Anterior cingulate cortex (tissue), 58 donors: ENCODE results near the gene BTF3L4.
A peak's percentile ranks its signal among the peaks of the same experiment; 100 is the strongest.

Experiments
- DNase-seq, 58 donors: peaks; one replicate each; lab custom pipeline; 2025; lab: John Stamatoyannopoulos, UW

BTF3L4 gene

GRCh38 chr1:52119301-52120079 is 63.4 kb downstream of the BTF3L4 start:
- no peak for DNase-seq

DNA sequence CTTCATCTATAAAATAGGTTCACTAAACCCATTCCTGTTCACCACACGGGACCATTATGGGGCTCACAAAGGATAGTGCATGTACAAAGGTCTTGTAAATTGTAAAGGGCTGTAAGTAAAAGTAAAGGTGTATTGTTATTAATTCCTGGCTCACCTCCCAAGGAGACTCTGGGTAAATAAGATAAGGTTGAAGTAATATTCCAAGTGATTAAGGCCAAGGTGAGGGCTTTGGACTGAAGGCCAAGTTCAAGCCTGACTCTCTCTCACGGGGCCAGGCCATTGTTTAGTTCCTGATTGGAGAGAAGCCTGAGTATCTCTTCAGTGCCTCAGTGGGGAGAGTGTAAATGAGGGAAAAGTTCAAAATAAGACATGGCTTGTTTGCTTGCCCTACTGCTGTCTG is 66.3 kb downstream of the BTF3L4 start:
- no peak for DNase-seq

- no peak for DNase-seq
Observed at GRCh38 chr1:52123622-52124021, 67.5 kb downstream of the BTF3L4 start.

- DNase-seq = no peak
Observed at GRCh38 chr1:52125736-52126359, 69.8 kb downstream of the BTF3L4 start.

GRCh38 chr1:52127181-52128180 is 71.4 kb downstream of the BTF3L4 start:
- peak in 11 of 58 donors; percentile 1 to 51 (median 10) for DNase-seq

DNA sequence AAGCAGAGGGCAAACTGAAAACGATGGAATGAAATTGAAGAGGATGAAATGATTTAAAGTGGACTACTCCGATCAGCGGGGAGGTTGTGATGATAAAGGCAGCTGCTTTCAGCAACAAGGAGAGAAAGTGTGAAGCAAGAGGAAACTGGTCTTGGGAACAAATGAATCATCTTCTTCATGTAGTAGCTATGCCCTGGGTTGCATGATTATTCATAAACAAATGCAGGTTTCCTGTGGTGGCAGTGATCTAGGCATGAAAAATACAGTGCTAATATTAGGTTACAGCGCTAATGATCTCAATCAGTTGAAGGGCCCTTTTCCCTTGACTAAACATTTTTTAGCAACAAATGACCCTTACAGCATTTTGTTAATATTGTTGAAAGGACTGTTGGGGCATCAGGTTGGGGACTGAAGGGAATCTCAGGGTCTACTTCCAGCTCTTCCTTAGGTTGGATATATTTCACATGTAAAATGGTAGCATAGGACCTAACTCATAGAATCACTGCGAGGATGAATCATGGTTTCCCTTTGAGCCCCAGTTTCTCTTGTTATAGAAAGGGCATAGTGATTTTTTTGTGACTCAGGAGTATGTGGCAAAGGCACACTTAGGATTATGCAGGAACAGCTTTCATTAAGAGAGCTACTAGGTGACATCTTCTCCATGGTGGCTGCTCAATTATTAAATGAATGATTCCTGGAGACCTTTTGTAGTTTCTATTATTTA is 83.9 kb downstream of the BTF3L4 start:
- DNase-seq = peak in 1 of 58 donors; percentile 27
